ENCODE data around the gene RAB3C. TPM values are rescaled to one million over a fixed set of nuclear protein-coding genes. Genes with fewer than 3 reads are reported as not detected.

RAB3C gene
- total RNA-seq, 2 experiments from 2014 or later = not detected

- ChIA-PET POLR2A (no interaction called here), CTCF (no interaction called here)
Observed at GRCh38 chr5:58761407-58761806, 178.5 kb downstream of the RAB3C start.

DNA sequence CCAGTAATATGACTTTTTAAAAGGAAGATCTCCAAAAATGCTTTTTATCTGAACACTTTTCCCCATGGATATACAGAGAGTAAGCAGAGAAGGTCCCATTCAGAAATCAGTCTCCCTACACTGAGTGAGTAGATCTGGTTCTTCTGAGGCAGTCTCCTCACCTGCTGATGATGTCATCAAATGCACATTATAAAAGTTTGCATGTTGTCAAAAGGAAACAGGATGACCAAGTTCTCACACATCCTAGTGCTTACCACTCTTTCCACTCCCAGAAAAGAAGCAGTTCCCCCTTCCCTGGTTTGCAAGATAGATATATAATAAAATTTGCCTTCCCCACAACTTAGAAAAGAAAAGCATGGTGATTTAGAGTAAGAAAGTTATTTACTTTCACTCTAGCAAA lies 180.5 kb downstream of the RAB3C start:
- ChIA-PET CTCF (no interaction called here), POLR2A (no interaction called here)

GRCh38 chr5:58764199-58764598 lies 181.3 kb downstream of the RAB3C start:
- ChIA-PET POLR2A (no interaction called here), CTCF (no interaction called here)

GRCh38 chr5:58765058-58765457 lies 182.2 kb downstream of the RAB3C start:
- ChIA-PET CTCF (no interaction called here), POLR2A (no interaction called here)

DNA sequence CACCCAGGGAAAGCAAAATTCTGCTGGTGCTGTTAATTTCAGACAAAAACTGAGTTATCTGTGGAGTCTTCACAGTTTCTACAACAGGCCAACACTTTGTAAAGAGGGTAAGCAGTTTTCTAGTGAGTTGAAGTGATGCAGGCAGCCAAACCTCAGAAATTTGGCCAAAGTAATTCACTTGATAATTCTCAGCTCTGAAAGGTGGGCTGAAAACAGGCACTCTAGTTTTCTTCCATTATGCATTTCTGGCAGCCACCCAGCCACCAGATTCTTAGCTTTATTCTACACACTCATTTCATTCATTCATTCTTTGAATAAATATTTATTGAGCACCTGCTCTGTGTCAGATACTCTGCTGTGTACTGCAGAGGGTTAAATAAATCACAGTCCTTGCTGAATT lies 184.2 kb downstream of the RAB3C start:
- ChIA-PET POLR2A (no interaction called here), CTCF (no interaction called here)

- CTCF ChIA-PET = no interaction called here
- POLR2A ChIA-PET = no interaction called here
Observed at GRCh38 chr5:58770136-58770535, 187.3 kb downstream of the RAB3C start.

DNA sequence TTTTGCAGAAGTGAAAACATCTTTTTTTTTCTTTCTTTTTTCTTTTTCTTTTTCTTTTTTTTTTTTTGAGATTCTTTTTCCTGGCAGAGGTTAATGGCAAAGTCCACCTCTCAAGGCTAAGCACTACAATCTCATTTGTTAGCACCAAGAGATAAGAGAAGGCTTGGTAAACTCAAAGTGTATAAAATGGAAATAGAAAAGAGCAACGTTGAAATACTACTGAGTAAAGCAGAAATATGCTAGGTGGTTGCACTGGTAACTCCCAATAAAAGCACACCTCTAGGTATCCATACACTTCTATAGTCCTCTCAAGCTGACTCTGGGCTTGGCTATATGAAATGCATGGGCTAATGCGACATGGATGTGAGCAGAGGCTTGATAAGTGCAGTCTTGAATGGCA lies 188.9 kb downstream of the RAB3C start:
- POLR2A ChIA-PET = no interaction called here
- CTCF ChIA-PET = no interaction called here

- ChIA-PET POLR2A (no interaction called here), CTCF (no interaction called here)
Observed at GRCh38 chr5:58773744-58774441, 191.0 kb downstream of the RAB3C start.

- POLR2A ChIA-PET = no interaction called here
Observed at GRCh38 chr5:58774937-58775336, 192.1 kb downstream of the RAB3C start.

DNA sequence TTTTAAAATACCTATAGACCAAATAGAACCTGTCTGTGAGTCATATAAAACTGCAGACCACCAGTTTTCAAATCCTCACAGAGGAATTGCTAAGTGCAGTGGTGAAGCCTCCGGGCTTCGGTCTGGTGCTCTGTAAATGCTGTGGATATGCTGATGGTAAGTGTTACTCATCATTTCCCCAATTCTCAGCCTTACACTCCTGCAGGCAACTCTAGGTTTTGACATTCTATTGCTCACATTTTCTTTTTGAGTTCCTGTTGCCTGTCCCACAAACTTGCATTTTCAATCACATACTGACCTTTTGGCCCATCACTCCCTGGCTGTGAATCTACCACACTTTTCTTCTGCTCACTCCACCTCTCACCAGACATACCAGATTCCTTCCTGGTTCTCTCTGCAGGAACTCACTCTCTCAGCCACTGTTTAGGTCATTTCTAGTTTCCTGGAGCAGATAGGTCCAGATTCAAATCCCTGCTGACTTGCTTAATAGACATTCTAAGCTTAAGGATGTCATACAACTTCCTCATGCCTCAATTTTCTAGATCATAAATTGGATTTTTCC lies 192.9 kb downstream of the RAB3C start:
- ChIA-PET CTCF (no interaction called here), POLR2A (no interaction called here)

More at GRCh38 chr5:58774937-58775336, 192.1 kb downstream of the RAB3C start:
- CTCF ChIA-PET = no interaction called here

GRCh38 chr5:58776559-58776958 lies 193.7 kb downstream of the RAB3C start:
- ChIA-PET POLR2A (no interaction called here), CTCF (interaction anchor here (0.6 kb wide), 1 partner anchor 115 kb away, joined by 3 read pairs; no protein-coding TSS in a partner anchor)

DNA sequence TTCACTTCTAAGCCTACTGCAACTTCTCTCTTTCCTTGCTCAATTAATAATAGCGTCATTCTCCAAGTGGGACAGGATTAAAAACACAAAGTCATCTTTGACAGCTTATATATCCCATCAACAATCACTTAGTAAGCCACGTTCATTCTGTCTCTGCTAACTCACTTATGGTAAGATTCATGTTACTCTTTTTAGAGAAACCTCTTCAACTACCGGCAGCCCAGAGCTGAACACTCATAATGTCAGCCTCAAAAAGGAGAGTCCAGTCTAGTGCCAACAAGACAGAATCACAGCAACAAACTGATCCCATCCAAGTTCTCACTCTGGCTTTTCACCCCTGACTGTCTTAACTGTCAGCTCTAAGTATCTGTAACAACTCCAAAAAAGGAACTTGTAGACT lies 196.0 kb downstream of the RAB3C start:
- ChIA-PET POLR2A (no interaction called here), CTCF (no interaction called here)

GRCh38 chr5:58786035-58786434 lies 203.2 kb downstream of the RAB3C start:
- ChIA-PET CTCF (no interaction called here), POLR2A (no interaction called here)

DNA sequence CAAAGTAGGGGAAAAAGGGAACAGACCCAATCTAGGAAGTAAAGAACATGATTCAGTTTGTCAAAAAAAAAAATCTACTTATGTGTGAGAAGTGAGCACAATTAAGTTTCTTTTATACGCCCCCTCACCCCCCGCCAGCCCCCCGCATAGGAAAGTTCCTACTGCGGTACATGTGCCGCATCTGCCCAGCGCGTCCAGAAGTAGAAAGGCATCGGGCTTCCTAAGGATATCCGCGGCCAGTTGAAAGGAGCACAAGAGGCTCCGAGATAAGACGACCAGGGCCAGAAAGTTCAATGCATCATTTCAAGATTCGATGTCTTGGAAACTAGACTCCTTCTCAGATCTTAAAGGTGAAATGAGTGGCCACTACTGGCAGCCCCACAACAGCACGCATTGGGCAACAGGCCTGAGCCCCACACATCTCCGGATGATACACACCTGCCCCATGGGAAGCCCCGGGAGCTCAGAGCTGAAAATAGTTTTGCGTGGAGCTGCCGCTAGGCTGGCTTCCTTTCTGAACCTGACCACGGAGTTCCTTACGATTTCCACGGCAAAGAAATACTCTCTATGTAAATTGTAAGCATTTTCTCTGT lies 203.9 kb downstream of the RAB3C start:
- CTCF ChIA-PET = no interaction called here
- POLR2A ChIA-PET = no interaction called here

DNA sequence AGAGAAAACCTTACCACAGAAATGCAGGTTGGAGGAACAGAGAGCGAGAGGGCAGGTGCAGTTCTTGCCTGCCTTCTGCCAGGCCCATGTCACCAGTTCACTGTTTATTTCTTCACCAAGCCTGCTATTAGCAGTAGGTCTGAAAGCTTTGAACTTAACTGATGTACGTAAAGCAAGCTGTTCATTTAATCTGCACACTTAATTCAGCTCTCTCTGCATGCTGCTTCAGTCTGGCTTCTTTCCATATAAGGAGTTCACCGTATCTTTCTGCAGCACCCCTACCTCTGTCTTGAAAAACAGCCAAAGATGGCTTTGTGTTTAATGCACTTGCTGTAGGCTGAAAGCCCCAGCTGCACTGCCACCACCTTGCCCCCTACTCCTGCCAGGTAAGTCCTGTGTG lies 205.1 kb downstream of the RAB3C start:
- ChIA-PET POLR2A (no interaction called here), CTCF (no interaction called here)

DNA sequence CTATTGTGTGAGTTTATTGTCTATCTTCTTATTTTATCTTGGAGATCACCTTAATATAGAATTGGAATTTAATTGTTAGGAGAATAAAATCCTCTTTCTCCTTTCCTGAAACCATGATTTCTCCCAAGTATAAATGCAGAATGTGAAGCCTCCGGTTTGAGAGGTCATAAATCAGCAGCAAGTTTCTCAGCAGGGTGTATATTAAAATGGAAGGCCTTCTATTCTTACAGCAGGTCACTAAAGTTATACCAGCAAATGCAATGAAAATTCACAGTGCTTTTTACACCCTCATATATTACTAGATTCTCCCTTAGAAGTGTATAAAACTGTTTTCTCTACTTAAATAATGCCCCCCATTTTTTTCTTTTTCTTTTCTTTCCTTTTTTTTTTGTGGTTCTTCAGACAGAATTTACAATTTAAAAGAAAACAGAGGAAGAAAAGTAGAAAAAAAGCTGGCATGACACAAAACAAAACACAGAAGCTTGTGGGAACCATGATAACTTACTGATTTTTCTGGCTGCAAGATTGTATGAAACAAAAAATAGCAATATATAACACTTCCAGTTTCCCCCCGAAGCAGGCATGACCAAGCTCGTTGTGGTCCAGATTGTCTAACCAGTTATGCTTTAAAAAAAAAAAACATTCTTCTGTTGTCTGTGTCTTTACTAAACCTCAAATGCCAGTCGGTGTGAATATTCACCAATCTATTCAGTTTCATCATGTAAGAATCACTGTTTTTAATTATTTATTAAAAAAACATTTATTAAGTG lies 211.2 kb downstream of the RAB3C start:
- ChIA-PET POLR2A (no interaction called here), CTCF (no interaction called here)

GRCh38 chr5:58794875-58795274 lies 212.0 kb downstream of the RAB3C start:
- CTCF ChIA-PET = no interaction called here

DNA sequence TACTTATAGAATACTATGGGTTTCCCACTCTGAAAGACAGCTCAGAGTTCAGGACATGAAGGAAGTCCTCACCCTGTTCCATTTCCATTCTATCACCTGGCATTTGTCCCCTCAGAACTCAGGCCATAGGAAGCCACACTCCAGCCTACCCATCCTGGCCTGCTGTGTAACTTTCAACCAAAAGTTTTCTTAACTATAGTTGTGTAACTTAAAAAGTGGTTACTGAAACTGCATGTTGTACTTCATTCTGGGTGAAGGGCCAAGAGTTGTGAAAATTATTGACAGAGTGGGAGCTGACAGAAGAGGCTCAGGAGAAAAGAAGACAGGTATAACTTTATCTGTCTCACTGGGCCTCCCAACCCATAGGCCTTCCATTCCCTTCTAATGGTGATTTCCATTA lies 212.5 kb downstream of the RAB3C start:
- CTCF ChIA-PET = no interaction called here
- POLR2A ChIA-PET = no interaction called here

More at GRCh38 chr5:58794875-58795274, 212.0 kb downstream of the RAB3C start:
- POLR2A ChIA-PET = no interaction called here

GRCh38 chr5:58797021-58797420 lies 214.1 kb downstream of the RAB3C start:
- POLR2A ChIA-PET = no interaction called here
- CTCF ChIA-PET = interaction anchor here (0.9 kb wide), 1 partner anchor 15 kb away, joined by 3 read pairs; no protein-coding TSS in a partner anchor

DNA sequence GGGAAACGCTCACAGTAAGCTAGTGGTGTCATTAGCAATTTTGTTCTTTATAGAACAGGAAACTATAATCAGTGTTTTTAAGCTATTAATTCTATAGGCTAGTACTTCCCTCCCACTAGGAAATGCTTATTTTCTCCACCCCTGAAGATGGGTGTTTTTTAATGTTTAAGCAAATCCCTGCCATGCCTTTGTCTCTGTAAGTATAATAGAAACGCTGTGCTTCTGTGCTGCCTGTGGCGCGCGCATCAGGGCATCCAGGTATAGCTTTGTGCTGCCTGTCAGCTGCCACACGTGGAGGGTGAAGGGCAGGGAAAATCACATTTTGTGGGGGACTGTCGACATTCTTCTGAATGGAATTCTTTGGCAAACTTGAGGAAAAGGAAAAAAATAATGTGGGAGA lies 217.5 kb downstream of the RAB3C start:
- ChIA-PET CTCF (no interaction called here), POLR2A (no interaction called here)

GRCh38 chr5:58800861-58801540 lies 218.1 kb downstream of the RAB3C start:
- POLR2A ChIA-PET = no interaction called here

More at GRCh38 chr5:58800861-58801540, 218.1 kb downstream of the RAB3C start:
- CTCF ChIA-PET = no interaction called here

All from activated CD8-positive, alpha-beta memory T cell treated with anti-CD3 and anti-CD28 coated beads for 36 hours (primary cell).